HepG2 (cell line): ENCODE measurements around the gene IFI27. TPM values are rescaled to one million over a fixed set of nuclear protein-coding genes. Genes with fewer than 3 reads are reported as not detected.

Experiments used
- ATAC-seq: fragments of 200-7000 bp; cut with Tn5 transposase; 3 replicates; pipeline ENCODE4 v1.9.1; 2020; ENCODE audit warnings: mild to moderate bottlenecking, moderate library complexity
- BruUV-seq: library from RNA; stranded (reverse); fragments of 400-500 nt; replicated peaks from 2 replicates; lab custom pipeline; 2021; lab: Mats Ljungman, UMichigan
- CTCF ChIA-PET: fragments of 300-600 bp; formaldehyde crosslinking; extraction: SDS; loops from one replicate; lab custom pipeline; 2021; ENCODE audit warnings: low total read pairs, inconsistent platforms, low intra/inter-chr PET ratio; lab: Yijun Ruan, JAX
- POLR2A ChIA-PET: fragments of 350-600 bp; sonication (Branson Sonifier 250); formaldehyde crosslinking; loops from one replicate; lab custom pipeline; 2020; ENCODE audit warnings: antibody characterized with exemption, inconsistent platforms; lab: Yijun Ruan, JAX
- DNase-seq: peaks from one replicate; pipeline ENCODE4 v3.0.0-alpha.2; 2015; ENCODE audit warnings: low spot score
- FAIRE-seq: peaks from 3 replicates; lab custom pipeline; 2011; peaks lifted over from hg19 to GRCh38; lab: Jason Lieb, UNC
- H2AFZ ChIP-seq: one replicate; pipeline ENCODE4 v1.6.1; 2011; ENCODE audit warnings: low read length, inconsistent platforms
- H3K27ac ChIP-seq: fragments of 300-600 bp; 3 replicates; pipeline ENCODE4 v1.8.0; 2011; ENCODE audit warnings: mixed run types, mild to moderate bottlenecking, mixed read lengths, low read length, inconsistent platforms; ENCODE audit not compliant: insufficient read depth; ENCODE audit errors: extremely low read length
- H3K27me3 ChIP-seq, 2 experiments: fragments of 200-600 bp in 1 of 2; 2 replicates in 1 of 2; 3 replicates in 1 of 2; pipeline versions ENCODE4 v1.6.0 to v1.8.0; 2011; ENCODE audit warnings: low read length in 2 of 2, mild to moderate bottlenecking in 2 of 2, moderate library complexity in 2 of 2, inconsistent platforms in 1 of 2; ENCODE audit not compliant: insufficient read depth in 2 of 2, control insufficient read depth in 1 of 2
- H3K36me3 ChIP-seq, 2 experiments: fragments of 200-600 bp in 1 of 2; replicated peaks in 1 of 2; 2 replicates in 1 of 2; 3 replicates in 1 of 2; pipeline versions ENCODE4 v1.5.1 to v1.8.0; 2011; ENCODE audit warnings: low read length in 2 of 2, inconsistent platforms in 1 of 2; ENCODE audit not compliant: insufficient read depth in 2 of 2, control insufficient read depth in 1 of 2
- H3K4me1 ChIP-seq: 2 replicates; pipeline ENCODE4 v1.5.1; 2012; ENCODE audit warnings: low read length, inconsistent platforms; ENCODE audit not compliant: insufficient read depth
- H3K4me2 ChIP-seq: 2 replicates; pipeline ENCODE4 v1.6.0; 2011; ENCODE audit warnings: low read depth, low read length, inconsistent platforms
- H3K4me3 ChIP-seq, 3 experiments: fragments of 200-600 bp in 1 of 3; sonication (generic), shearing (Covaris generic) in 1 of 3; replicated peaks in 1 of 3; 2 replicates each; pipeline ENCODE4 v1.5.1; 2011 to 2016; ENCODE audit warnings: low read length in 3 of 3, inconsistent platforms in 2 of 3, low read depth in 2 of 3, mild to moderate bottlenecking in 2 of 3, control low read depth in 1 of 3, mixed read lengths in 1 of 3; ENCODE audit not compliant: insufficient read depth in 1 of 3
- H3K79me2 ChIP-seq: one replicate; pipeline ENCODE4 v1.6.1; 2011; ENCODE audit warnings: low read length, inconsistent platforms; ENCODE audit not compliant: insufficient read depth
- H3K9ac ChIP-seq: 2 replicates; pipeline ENCODE4 v1.6.0; 2011; ENCODE audit warnings: mild to moderate bottlenecking, low read depth, low read length, inconsistent platforms; ENCODE audit not compliant: insufficient read depth
- H3K9me3 ChIP-seq: 2 replicates; pipeline ENCODE4 v1.5.1; 2012; ENCODE audit warnings: mild to moderate bottlenecking, low read length
- H4K20me1 ChIP-seq: 2 replicates; pipeline ENCODE4 v1.6.0; 2011; ENCODE audit warnings: inconsistent platforms, mild to moderate bottlenecking, low read length, moderate library complexity; ENCODE audit not compliant: insufficient read depth
- DNMT3B ChIP-seq: conservative IDR thresholded peaks from 2 replicates; pipeline ENCODE4 v1.6.1; 2016; ENCODE audit warnings: missing biosample characterization, control low read depth
- NCOA5 ChIP-seq: sonication (generic); formaldehyde crosslinking; IDR thresholded peaks from 2 replicates; pipeline ENCODE4 v1.4.0; 2020; ENCODE audit warnings: missing genetic modification reagents
- U2AF1 ChIP-seq: fragments of 200-400 bp; formaldehyde crosslinking; optimal IDR thresholded peaks from 2 replicates; pipeline ENCODE3; 2017; ENCODE audit warnings: mild to moderate bottlenecking, low read depth, low read length
- ZMYM2 ChIP-seq: sonication (generic); formaldehyde crosslinking; IDR thresholded peaks from 2 replicates; pipeline ENCODE4 v1.8.0; 2022; ENCODE audit warnings: mild to moderate bottlenecking, missing genetic modification reagents
- ZNF451 ChIP-seq: sonication (generic); formaldehyde crosslinking; IDR thresholded peaks from 2 replicates; pipeline ENCODE4 v1.5.0; 2020; ENCODE audit warnings: mild to moderate bottlenecking, missing genetic modification reagents
- ZNF788 ChIP-seq: sonication (generic); formaldehyde crosslinking; IDR thresholded peaks from 2 replicates; pipeline ENCODE4 v1.5.0; 2020; ENCODE audit warnings: mild to moderate bottlenecking, missing genetic modification reagents, borderline replicate concordance
- ZSCAN22 ChIP-seq: sonication (generic); formaldehyde crosslinking; IDR thresholded peaks from 2 replicates; pipeline ENCODE4 v1.4.0; 2020; ENCODE audit warnings: mild to moderate bottlenecking, missing genetic modification reagents
- ZSCAN30 ChIP-seq: sonication (generic); formaldehyde crosslinking; IDR thresholded peaks from 2 replicates; pipeline ENCODE4 v1.5.0; 2020; ENCODE audit warnings: mild to moderate bottlenecking, missing genetic modification reagents
- WGBS: methylation state at CpG from one replicate; pipeline ENCODE4 v1.1.6; 2017; ENCODE audit warnings: low lambda C conversion rate; 5-methylcytosine and 5-hydroxymethylcytosine counted together
- in situ Hi-C: cut with HindIII; loops from 2 replicates; pipeline ENCODE4 v1.10.0; 2017; ENCODE audit warnings: low pct_unique_long_range_greater_than_20kb; ENCODE audit not compliant: extremely low pct_ligation_motif_present
- intact Hi-C: fragments of 100-400 bp; cut with micrococcal nuclease; formaldehyde crosslinking; loops from one replicate; pipeline ENCODE4 v1.10.0; 2022; ENCODE audit not compliant: unreplicated experiment
- polyA plus RNA-seq, 8 experiments: library from polyadenylated mRNA; depleted of rRNA in 3 of 8; stranded (reverse) in 7 of 8; unstranded in 1 of 8; fragments of >200 nt; fragmentation: Illumina TruSeq in 4 of 8; extraction: Trizol in 4 of 8; gene quantifications; 2 replicates each; pipeline versions ENCODE4 v1.2.1 to v1.2.3, GENCODE V29; 2011 to 2016; ENCODE audit warnings: low read depth in 4 of 8, missing spikeins in 1 of 8, mixed read lengths in 1 of 8; ENCODE audit not compliant: insufficient read depth in 1 of 8
- total RNA-seq, 5 experiments: library from RNA; depleted of rRNA; stranded (reverse); fragments of >200 nt; fragmentation: Illumina TruSeq; extraction: Trizol; gene quantifications; 2 replicates each; pipeline ENCODE4 v1.2.3, GENCODE V29; 2016; ENCODE audit warnings: low read depth in 1 of 5
- TF ChIP-seq, protein P1 (sequence below): sonication (generic); formaldehyde crosslinking; IDR thresholded peaks from 2 replicates; pipeline ENCODE4 v1.4.0; 2020; ENCODE audit warnings: missing genetic modification reagents, borderline replicate concordance
- TF ChIP-seq, protein P2 (sequence below): sonication (generic); formaldehyde crosslinking; IDR thresholded peaks from 2 replicates; pipeline ENCODE4 v1.5.1; 2020; ENCODE audit warnings: missing genetic modification reagents, mild to moderate bottlenecking, borderline replicate concordance

The IFI27 gene
- total and polyA plus RNA-seq, 2 of the 13 experiments (the other 11 are each of a cell fraction or from before 2014, with no cell fraction given), result 1.2 to 1.7 TPM

DNA sequence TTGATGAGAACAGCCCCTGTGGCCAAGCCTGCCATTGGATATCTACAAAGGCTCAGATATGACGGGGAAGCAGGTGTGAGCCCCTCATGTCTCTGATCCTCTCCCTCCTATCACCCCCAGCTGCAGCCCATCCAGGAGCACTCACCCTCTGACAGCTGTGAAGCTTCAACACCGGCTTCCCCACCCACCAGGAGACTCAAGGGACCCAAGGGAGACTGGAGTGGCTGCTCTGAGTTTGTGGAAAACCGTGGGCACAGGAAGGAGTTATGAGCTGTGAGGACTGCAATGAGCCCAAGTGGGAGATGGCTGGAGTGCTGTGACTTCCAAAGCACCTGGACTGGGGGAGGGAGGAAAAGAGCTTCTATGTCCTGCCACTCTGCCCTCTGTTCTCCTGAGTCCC is 10.9 kb downstream of the IFI27 start (continued):
- TF ChIP-seq, protein P1, sequence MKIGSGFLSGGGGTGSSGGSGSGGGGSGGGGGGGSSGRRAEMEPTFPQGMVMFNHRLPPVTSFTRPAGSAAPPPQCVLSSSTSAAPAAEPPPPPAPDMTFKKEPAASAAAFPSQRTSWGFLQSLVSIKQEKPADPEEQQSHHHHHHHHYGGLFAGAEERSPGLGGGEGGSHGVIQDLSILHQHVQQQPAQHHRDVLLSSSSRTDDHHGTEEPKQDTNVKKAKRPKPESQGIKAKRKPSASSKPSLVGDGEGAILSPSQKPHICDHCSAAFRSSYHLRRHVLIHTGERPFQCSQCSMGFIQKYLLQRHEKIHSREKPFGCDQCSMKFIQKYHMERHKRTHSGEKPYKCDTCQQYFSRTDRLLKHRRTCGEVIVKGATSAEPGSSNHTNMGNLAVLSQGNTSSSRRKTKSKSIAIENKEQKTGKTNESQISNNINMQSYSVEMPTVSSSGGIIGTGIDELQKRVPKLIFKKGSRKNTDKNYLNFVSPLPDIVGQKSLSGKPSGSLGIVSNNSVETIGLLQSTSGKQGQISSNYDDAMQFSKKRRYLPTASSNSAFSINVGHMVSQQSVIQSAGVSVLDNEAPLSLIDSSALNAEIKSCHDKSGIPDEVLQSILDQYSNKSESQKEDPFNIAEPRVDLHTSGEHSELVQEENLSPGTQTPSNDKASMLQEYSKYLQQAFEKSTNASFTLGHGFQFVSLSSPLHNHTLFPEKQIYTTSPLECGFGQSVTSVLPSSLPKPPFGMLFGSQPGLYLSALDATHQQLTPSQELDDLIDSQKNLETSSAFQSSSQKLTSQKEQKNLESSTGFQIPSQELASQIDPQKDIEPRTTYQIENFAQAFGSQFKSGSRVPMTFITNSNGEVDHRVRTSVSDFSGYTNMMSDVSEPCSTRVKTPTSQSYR, result no peak
- TF ChIP-seq NCOA5 (CRISPR knock-in tag) (no peak), ZNF451 (CRISPR knock-in tag) (no peak), DNMT3B (no peak), ZMYM2 (CRISPR knock-in tag) (no peak), ZSCAN22 (no peak), U2AF1 (no peak)
- TF ChIP-seq, all 625 proteins: peak for 0

DNA sequence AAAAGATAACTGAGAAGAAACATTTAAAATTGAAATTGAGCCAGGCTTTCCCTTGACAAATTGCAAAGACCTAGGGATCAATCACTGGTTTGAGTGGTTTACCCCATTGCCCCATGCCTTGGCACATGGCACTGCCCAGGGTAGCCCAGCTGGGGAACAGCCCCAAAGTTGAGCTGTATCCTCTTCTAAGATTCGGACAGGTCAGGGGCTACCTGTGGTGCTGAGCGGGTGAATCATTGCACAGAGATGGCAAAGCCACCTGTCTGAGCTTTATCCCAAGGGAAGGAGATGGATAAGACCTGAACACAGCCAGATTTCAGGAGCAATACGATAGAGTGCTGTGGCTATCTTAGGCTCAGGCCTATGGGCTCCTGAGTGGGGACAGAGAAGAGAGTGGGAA is 11.9 kb downstream of the IFI27 start:
- intact Hi-C loops, result no loop called here
- in situ Hi-C loops, result no loop called here
- CTCF ChIA-PET, result no interaction called here
- TF ChIP-seq ZNF788 (CRISPR knock-in tag) (no peak), ZSCAN30 (CRISPR knock-in tag) (no peak)
- TF ChIP-seq, protein P2, sequence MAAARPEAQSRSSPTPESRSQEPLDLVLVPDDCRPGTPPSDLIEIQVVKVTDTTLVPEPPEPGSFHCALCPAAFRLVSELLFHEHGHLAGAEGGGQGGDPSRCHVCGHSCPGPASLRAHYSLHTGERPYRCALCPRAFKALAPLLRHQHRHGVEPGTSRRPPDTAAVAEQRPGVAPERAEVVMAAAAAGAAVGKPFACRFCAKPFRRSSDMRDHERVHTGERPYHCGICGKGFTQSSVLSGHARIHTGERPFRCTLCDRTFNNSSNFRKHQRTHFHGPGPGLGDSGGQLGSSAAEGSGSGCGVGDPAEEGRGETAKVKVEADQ, result no peak
- TF ChIP-seq, all 625 proteins: peak for 0
- Histone ChIP-seq H3K9me3 (no peaks in the 10 kb centered on the region), H3K4me2 (no peak overlapping the region), H3K27ac (no peak overlapping the region), H4K20me1 (no peaks in the 10 kb centered on the region), H3K4me1 (peaks cover 20% of the 10 kb centered on the region), H3K27me3 (peaks cover 2 to 25% of the 10 kb centered on the region in 2 experiments; a peak in 3 of 5 replicates), H3K79me2 (no peaks in the 10 kb centered on the region), H3K9ac (no peak overlapping the region), H3K36me3 (no peaks in the 10 kb centered on the region), H3K4me3 (no peak overlapping the region), H2AFZ (no peak overlapping the region)
- POLR2A ChIA-PET, result no interaction called here
- no peak for ATAC-seq
- 36% methylated on average over 3 of the region's 3 CpGs for WGBS
- BruUV-seq, result no TSS peak
- DNase-seq, result no peak
- no peak for FAIRE-seq
